Measurements from ENCODE around the gene PRLR.

Gene PRLR

DNA sequence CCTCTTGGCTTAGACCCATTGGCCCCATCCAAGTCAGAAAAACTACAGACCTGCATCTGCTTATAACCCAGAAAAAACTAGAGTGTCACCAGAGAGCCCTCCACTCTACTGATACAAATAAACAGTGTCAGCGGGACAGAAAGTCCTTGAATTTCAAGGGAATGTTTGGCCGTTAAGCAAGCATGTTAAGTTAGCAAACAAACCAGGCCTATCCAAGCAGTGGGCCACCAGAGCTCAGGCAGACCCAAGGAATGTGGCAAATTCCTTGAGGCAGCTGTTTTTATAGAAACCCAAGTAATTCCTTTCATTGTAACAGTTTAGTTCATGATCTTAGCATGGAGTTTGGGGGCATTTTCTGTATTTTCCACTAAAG, 70.9 kb downstream of the PRLR start:
- DNase-seq = no peak

- no peak for DNase-seq
Observed at GRCh38 chr5:35158622-35159369, 71.5 kb downstream of the PRLR start.

GRCh38 chr5:35158204-35158603, 72.1 kb downstream of the PRLR start:
- DNase-seq = no peak

DNA sequence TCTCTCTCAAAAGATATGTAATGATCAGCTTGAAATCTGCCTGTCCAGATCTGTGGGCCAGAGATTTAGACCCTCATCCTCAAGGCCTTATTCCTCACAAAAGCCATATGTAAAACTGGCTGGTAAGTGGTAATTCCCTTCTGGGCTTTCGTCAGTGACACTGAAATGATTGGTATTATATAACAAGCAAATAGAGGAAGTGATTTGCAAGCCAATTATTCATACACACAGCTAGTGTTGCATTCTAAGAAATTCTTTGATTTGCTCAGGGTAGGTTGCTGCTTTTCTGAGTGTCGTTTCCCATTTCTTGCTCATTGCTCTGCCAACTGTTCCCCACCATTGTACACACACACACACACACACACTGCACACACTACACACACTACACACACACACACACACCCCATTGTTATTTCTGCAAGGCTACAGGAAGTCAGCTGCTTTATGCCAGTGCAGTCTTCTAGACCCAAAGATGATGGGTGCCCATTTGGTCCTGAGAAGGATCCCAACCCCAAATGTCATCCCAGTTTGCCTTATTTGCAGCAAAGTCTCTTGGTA, 76.8 kb downstream of the PRLR start:
- no peak for DNase-seq

DNA sequence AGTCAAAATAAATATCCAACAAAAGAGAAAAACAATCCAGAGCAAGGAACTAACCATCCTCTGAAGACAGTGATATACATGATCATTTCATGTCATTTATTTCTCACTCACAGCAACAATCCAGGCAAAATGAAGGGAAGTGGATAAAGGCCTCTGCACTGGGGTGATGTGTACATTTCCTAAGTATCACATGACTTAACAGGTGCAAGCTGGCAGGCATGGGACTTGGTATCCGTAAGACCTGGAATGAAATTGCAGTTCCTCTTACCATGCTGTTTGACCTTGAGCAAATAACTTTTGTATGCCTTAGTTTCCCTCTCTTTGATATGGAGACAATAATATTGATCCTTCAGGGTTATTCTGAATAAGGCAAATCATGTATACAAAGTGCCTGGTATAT, 77.6 kb downstream of the PRLR start:
- DNase-seq = no peak

DNA sequence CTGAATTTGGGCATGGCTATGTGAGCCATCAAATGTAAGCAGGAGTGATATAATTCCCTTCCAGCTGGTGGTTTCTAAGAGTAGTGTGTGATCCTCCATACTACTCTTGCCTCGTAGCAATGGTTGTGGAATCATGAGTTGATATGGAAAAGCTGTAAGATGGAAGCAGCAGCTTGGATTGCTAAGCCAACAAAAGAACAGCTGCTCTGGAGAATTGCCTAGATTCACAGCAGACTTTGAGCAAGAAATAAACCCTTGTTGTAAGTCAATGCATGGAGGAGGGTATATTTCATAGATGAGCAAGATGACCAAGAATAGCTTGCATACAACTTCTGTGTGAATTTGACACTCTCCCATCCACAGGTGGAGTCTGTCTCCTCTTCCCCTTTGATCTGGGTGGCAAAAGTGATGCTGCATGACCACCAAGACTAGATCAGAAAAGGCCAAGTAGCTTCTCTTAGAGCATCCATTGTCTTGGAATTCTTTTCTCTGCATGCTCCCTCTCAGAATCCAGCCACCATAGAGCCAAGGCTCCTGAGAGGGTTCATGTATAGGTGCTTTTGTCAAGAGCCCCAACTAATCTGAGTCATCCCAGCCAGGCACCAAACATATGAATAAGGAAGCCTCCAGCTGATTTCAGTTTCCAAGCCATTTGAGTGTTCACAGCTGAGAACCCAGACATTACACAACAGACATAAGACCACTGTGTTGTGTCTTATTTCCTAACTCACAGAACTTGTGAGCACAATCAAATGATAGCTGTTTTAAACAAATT, 79.0 kb downstream of the PRLR start:
- DNase-seq = peak; percentile 20

DNA sequence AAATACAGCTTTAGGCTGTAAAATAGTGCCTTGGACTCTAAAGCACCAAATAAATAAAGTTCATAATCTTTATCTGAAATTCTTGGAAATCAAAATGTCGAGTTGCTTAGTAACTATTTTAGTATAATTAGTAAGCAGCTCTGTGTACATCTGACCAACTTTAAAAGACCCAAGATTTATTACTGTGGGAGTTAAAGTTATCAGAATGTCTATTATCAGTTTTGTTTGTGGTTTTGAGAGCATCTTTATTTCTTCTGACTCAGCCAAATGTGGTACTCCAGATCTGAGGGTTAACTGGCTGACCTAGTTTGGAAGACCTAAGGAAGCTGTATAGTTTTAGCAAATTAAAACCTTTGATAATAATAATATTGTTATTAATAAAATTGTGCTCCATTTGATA, 81.2 kb downstream of the PRLR start:
- DNase-seq = peak; percentile 20

- peak; percentile 47 for DNase-seq
Observed at GRCh38 chr5:35146406-35146805, 83.9 kb downstream of the PRLR start.

DNA sequence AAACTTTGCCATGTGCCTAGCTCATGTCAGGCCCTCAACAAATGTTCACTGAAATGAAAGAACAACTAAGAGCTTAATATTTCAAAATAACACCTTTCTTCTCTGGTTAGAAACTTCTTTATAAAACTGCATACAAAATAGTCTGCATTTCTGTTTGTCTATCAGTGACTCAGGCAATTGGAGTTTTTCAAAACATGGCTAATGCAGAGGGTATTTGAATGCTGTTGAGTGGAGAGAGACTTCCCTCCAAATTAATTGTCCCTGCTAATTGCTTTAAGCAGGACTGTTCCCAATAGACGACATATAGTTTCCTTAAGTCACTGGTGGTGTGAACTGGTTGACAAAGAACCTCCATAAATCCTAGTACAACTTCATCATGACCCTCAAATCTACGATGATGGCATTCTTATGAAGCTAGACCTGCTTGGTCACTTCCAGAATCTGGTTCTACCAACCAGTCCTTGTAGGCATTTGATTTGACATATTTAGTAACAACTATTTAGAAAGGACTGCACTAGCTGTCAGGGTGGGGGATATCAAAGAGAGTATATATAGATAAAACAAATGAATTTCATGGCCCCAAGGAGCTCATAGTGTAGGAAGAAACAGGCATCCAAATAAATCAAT, 84.5 kb downstream of the PRLR start:
- DNase-seq = peak; percentile 64

- peak; percentile 26 for DNase-seq
Observed at GRCh38 chr5:35145012-35145411, 85.3 kb downstream of the PRLR start.

DNA sequence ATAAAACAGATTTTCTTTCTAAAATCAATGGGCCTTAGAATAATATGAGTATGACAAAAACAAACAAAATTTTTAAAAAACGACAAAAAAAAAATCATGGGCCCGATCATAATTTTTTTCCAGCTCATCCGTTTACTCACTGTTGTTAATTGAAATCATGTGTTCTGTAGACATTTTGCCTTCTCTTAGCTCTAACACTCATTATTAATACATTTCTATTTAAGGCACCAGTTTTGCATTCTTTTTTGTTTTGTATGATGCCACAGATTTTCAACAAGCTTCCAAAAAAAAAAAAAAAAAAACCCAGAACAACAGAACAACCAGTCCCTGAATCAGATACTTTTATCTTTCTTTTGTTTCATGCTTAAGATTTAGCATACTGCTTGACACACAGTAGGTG, 86.4 kb downstream of the PRLR start:
- peak; percentile 41 for DNase-seq

- no peak for DNase-seq
Observed at GRCh38 chr5:35141739-35142138, 88.5 kb downstream of the PRLR start.

GRCh38 chr5:35138232-35138631, 92.1 kb downstream of the PRLR start:
- DNase-seq = peak; percentile 90

DNA sequence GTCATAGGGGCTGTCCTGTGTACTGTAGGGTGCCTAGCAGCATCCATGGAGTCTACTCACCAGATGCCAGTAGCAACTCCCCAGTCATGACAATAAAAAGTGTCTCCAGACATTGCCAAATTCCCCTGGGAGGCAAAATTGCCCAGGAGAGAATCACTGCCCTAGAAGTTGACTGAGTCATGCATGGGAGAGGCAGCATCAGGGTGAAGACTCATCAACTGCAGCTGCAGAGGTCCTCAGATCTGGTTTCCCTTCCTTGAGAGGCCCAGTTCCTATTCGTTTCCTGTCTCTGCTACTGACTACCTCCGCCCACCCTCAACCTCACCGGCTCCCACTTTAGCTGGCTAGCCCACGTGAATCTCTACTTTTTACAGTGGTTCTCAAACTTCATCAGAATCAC, 93.9 kb downstream of the PRLR start:
- peak; percentile 97 for DNase-seq

DNA sequence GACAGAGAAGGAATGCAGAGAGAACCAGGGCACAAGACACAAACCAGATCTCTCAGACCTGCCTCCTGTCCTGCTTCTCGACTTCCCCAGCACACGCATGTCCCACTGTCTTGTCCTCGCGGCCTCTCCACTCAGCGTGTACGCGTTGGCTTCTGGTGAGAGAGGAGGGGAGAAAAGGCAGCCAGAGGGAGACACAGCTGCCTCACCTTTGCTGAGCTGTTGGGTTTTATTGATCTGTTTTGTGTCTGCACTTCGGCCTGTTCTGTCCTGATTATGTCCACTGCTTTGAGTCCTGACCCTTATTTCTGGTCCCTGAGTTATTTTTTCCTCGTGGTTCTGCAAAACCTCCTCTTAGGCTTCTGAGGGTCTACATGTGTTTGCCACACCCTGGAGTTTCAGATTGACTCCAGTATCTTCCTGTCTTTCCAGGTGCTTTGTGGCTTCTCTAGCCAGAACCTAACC, 95.0 kb downstream of the PRLR start:
- no peak for DNase-seq

- DNase-seq = no peak
Observed at GRCh38 chr5:35134278-35135030, 95.8 kb downstream of the PRLR start.

GRCh38 chr5:35133186-35133585, 97.1 kb downstream of the PRLR start:
- peak; percentile 19 for DNase-seq

- DNase-seq = peak; percentile 46
Observed at GRCh38 chr5:35131723-35132122, 98.6 kb downstream of the PRLR start.

DNA sequence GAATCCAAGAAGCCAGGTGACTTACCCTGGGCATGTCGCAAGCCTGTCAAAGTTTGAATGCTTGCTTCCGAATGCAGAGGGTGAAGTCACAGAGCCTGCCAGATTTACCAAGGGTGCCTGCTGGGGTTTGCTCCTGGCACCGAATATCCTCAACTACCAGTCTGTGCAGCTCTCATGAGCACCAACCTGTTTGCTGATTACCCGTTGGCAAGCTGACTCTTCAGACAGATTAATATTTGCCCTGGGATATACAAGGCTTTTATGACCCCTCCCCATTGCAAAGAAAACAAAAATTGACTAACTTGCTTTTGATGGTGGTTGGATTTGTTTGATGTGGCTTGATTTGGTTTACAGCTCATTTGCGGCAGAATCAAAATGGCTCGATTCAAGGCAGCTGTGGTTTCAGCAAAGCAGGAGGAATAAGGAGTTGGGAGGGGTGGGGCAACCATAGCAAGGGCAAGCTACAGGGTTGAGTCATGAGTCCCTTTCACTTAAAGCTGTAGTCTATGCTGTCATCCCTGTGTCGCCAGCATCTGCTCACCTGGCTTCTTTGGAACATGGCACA, 100.3 kb downstream of the PRLR start:
- peak; percentile 70 for DNase-seq

DNA sequence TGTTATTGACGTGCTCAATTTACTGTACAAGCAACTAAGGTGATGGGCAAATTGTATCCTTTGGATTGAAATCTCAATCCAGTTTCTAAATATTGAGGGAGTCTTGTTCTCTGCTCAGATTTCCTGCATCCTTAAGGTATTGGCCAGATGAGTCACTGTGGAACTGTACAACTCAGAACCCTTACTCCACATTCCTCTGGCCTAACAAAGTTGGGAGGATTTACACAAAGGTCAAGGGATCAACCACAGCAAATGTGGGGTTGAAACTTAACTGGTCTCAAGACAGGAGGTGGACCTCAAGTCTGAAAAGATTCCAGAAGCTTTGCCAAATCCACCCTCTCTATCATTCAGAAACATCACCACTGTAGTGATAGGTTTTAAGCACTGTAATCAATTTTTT, 101.0 kb downstream of the PRLR start:
- peak; percentile 93 for DNase-seq

- no peak for DNase-seq
Observed at GRCh38 chr5:35127006-35127405, 103.3 kb downstream of the PRLR start.

DNA sequence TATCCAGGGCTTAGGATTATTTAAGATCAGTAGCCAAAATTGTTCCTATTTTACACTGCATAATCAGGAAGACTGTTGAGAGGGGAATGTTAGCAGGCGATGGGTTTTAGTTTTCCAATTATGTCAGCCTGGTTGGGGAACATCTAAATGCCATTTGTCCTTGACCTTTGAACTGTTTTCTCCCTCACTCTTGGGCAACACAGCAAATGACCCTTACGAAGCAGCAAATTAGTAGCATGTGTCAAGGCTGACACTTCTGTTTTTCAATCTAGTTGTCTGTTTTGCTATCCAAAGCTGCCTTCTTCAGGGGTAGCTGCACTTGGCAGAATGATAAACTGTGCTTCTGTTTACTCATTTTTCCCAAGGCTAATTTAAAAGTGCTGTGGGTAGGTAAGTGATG, 104.5 kb downstream of the PRLR start:
- no peak for DNase-seq
